GM18499 (cell line): ENCODE measurements around the gene TP53TG5.
"Not testable (repeated sequence)": the region's sequence is repeated elsewhere in the genome, so short reads cannot be mapped to it uniquely, and the experiment has no call there.

Source experiments
- ATAC-seq: cut with Tn5 transposase; IDR thresholded peaks from one replicate; pipeline ENCODE4 v1.9.1; 2021; ENCODE audit warnings: moderate number of reproducible peaks; ENCODE audit not compliant: insufficient read depth, unreplicated experiment

Gene TP53TG5

DNA sequence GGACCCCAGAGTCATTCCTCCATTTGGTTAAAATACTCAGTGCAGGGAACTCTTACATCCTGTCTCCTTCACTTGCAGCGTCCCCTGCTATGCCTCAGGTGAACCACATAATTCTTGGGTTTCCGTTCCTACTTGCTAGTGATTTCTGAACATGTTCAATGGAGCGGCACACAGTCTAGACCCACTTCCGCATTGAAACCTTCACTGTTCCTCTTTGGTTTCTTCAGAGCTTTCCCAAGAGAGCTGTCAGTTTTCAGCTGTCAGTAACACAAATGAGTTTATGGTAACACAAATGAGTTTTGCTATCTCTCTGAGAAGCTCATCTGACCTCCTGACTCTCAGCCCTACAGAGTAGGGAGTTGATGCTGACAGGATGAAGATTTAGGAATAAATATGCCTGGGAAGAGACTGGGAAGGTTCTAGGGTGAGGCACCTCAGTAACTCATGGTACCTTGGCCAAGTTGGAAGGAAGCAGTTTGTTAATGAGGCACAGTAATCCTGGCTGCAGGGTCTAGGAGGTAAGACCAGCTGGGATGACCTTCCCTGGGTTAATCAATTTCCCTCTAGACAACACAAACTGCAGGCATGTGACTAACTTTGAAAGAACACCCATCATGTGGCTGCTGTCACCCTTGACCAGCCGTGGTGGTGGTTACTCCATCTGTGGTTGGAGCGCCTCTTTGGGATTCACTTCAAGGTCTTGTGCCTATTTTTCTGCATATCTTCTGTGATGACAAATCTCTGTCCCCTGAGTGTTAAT, 9.7 kb downstream of the TP53TG5 start:
- ATAC-seq, result peak; percentile 65

DNA sequence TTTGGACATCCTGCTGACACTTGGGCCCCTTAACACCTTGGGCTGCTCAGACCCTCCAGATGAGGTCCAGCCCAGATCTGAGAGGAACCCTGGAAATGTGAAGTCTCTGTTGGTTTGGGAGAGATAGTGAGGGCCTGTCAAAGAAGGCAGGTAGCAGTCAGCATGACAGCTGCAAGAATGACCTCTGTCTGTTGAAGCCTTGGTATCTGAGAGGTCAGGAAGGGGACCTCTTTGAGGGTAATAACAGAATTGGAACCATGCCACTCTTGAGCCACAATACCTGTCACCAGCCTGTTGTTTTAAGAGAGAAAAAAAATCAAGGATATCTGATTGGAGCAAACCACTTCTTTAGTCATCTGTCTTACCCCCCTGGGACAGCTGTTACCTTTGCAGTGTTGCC, 11.0 kb downstream of the TP53TG5 start:
- ATAC-seq, result no peak

DNA sequence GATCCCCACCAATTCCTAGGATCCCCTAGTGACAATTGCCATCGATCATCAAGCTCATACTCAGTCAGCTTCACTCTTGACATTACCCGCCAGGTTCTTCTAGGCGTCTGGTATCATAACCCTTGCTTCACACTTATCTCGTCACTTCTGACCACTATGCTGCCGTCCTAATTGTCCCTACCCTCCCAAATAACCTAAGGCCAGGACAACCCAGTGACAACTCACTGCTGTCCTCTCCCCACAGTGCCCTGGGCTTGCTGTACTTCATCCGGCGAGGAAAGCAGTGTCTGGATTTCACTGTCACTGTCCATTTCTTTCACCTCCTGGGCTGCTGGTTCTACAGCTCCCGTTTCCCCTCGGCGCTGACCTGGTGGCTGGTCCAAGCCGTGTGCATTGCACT, 11.5 kb downstream of the TP53TG5 start:
- no peak for ATAC-seq

DNA sequence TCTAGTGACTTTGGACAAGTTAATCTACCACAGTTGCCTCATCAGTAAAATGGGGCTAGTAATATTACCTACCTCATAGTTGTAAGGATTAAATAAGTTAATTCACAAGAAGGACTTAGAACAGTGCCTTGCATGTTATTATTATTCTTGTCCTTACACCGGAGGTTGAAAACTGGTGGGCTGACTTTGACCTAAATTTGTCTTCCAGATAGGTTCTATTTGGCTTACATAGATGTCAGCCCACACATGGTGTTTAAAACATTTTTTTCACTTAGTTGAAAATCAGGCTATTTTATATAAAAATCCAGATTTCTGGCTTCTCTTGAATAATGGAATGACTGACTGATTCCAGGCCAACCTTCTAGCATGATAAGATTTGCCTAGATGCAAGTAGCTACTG, 11.9 kb downstream of the TP53TG5 start:
- ATAC-seq, result no peak

DNA sequence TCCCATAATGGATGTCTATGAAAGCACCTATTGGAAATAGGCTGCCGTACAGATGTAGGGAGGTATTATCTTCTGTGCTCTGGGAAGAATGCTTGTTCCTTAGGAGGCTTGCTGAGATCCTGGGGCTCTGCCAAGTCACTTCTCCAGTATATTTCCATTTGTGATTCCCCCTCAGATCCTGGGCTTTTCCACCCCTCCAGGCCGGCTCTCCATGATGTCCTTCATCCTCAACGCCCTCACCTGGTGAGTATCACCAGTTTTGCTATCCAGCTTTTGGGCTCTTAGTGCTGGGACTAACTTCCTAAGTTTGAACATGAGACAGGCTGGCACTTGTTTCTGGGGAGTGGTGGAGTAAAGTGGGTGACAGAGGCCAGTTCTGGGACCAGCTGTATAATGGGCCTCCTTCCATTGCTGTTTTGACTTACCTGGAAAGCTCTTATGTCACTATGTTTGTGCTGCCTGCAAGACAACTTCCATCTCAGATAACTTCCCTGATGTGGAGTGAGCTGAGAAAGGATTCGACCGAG, 12.6 kb downstream of the TP53TG5 start:
- no peak for ATAC-seq

DNA sequence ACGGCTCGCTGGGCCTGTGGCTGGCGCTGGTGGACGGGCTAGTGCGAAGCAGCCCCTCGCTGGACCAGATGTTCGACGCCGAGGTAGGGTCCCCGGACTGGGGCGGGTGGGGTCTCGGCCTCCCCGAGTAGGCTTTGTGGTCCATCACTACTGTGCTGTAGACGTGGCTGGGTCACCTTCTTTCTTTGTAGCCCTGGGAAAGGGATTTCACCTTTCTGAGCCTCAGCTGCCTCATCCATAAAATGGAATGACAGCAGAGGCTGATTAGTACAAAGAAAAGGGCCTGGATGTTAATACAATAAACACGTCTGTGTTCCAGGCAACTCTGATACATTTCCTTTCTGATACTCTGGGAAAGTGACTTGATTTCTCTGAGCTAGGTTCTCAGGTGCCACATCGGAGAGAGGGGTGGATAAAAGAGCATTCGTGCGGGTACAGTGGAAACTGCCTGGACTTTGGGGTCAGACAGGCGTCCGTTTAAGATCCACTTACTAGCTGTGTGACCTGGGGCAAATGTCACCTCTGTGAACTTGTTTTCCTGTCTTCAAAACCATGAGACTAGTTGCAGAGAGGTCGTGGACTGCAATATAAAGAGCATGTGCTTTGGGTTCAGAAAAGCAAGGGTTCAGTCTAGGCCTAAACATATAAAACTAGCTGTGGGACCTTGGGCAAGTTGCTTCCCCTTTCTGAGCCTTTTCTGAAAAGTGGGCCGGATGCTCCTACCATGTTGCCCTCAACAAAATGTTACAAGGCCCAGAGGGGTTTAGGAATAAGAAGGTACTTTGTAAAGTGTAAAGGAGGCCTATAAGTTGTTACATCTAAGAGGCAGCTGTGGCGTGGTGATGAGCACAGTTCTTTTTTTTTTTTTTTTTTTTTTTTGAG, 14.3 kb downstream of the TP53TG5 start:
- ATAC-seq, result no peak

DNA sequence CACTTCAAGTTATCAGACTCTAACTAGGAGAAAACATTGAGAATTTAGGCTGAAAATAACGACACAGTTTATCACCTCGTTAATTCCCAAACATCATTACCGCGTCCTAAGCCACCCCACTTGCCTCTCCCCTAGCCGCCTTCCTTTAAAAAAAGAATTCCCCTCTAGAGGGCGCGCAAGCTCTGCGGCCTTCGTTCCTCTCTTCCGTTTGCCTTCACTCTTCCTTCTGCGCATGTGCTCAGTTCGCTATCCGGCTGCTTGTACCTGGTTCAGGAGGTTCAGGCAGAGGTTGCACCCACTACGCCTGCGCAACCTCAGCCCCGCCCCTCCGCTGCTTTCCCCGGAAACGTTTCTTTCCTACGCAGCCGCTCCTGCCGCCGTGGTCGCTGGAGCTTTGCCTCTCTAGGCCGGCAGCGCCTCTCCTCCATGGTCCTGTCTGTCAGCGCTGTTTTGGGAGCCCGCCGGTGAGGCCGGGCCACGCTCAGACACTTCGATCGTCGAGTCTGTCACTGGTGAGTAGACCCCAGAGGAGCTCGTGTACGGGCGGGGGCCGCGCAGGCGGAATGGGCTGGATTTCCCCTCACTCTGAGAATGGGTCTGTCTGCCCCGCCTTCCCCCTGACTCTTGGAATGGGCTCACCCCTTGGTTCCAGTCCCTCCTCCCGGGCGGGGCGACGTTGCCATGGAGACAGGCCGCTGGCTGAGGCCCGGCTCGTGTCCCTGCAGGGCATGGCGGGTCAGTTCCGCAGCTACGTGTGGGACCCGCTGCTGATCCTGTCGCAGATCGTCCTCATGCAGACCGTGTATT, 15.1 kb downstream of the TP53TG5 start, which contains the start of gene SYS1:
Gene SYS1, plus strand, starts transcription at position 353 of the 807 bp plus-strand sequence. Its CDS starts 376 bp downstream, at position 729.
- peak; percentile 84 for ATAC-seq

DNA sequence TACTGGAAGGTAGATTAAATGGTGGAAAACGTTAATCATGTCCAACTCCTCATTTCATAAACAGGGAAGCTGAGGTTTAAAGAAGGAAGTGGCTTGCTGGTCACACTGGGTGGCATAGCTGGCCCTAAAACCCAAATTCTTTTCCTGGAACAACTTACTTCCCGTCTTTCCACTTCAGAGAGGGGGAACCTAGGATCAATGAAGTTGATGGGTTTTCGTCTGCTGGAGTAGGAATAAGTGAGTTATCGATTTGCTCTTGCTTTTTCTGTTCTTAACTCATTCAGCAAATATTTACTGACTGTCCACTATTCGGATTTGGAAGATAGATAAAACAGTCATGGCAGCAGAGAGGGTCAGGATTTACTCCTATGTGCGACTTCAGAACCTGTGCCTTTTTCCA, 16.3 kb downstream of the TP53TG5 start:
- no peak for ATAC-seq

DNA sequence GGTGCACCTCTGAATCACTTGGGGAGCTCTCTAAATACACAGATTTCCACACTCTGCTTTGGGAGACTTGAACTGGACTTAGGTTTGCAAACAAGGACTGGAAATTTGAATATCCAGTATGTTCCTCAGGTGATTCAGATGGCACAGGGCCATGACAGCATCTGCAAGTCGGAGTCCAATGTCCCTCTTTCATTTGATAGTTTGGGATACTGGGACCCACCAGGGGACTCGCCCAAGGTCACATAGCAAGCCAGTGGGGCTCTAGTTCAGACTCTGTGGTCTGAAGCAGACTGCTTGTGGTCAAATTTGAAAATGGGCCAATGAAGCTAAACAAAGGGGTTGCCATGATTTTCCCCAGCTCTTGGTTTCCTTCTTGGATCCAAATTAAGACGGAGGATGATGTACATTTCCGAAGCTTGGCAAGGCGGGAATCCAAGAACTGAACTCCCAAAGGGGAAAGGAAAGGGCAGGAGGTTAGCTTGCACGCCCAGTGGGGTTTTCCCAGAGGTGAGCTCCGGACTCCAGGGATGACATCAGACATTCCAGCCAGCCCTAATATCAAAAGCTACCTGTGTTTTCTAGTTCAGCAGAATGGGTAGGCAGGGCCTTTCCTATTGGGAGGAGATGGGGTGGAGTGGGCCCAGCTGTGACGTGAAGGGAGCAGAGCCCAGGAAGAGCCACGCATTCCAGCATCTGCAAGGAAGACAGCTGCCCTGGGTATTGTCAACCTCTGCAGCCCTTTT, 18.5 kb downstream of the TP53TG5 start:
- ATAC-seq, result no peak

DNA sequence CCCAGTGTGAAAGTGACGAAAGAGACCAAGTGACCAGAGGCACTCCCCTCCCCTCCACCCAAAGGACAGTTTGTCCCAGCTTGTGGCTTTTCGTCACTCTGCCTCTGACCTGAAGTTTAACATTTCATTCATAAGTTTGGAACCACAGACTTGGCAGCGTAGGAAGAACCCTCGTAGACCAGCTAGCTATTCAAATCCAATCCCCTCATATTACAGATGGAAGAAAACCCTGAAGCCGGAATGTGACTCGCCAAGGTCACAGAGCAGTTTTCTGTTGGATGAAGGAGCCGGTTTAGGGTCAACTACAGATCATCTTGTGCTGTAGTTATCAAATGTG, 19.1 kb downstream of the TP53TG5 start:
- ATAC-seq, result no peak

DNA sequence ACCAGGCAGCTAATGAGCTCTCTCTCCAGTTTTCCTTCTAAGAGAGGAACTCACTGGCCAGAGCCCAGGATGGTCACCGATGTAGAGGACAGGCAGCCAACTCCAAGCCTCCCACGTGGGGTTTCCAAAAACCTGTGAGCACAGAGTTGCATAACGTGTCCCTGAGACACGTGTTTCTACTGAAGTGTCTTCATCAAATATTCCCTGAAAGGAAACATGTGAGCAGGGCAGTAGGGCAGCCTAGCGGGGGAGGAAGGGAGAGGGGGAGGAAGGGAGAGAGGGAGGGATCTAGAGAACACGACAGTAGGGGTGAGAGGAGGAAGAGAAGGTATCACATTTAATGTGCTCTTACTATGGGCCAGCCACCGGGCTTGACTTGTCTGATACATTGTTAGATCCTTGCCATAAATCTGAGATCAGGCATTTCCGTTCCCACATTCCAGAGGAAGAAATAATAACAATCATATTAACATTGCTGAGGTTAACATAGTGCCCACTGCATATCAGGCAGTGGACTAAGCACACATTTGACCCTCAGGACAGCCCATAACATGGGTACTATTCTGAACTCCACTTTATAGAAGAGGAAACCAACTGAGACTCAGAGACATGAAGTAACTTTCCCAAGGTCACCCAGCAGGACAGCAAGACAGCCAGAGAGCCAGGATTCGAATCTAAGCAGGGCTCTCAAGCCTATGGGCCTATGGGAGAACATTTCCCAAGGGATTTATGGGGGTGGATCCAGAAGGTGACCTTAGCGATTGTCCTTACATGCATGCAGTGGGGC, 19.6 kb downstream of the TP53TG5 start:
- no peak for ATAC-seq

DNA sequence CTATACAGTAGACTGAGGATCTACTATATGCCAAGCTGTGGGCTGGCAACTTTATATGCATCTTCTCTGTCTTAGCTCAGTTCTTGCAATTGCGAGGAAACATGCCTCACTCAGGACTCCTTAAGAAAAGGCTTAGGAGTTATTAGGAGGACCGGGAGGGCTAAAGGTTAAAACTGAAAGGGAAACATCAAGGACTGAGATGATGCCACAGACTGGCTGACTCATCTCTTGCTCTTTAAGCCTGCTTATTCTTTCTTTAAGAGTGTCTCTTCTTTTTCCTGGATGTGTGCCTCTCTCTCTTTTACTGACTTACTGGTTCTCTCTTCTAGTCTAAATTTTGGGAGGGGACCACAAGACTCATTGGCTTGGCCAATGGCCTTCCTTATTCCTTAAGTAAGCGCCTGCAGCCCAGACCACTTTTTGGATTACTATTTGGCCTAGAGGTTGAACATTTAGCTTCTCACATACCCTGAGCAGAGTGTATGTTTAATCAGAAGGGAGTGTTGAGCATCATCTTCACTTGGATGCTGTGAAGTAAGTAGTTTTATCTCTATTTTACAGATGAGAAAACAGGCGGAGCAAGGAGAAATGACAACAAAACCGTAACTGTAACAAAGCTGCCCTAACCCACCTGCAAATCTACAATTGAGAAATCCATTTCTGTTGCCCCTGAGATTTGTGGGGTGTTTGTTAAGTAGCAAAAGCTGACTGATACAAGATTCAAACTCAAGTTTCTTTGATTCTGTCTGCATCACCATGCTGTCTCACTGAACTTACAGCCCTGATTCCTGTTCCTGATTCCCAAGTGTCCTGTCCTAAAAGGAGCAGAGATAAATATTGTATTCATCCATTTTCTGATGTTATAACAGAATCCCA, 22.7 kb downstream of the TP53TG5 start:
- ATAC-seq, result no peak

DNA sequence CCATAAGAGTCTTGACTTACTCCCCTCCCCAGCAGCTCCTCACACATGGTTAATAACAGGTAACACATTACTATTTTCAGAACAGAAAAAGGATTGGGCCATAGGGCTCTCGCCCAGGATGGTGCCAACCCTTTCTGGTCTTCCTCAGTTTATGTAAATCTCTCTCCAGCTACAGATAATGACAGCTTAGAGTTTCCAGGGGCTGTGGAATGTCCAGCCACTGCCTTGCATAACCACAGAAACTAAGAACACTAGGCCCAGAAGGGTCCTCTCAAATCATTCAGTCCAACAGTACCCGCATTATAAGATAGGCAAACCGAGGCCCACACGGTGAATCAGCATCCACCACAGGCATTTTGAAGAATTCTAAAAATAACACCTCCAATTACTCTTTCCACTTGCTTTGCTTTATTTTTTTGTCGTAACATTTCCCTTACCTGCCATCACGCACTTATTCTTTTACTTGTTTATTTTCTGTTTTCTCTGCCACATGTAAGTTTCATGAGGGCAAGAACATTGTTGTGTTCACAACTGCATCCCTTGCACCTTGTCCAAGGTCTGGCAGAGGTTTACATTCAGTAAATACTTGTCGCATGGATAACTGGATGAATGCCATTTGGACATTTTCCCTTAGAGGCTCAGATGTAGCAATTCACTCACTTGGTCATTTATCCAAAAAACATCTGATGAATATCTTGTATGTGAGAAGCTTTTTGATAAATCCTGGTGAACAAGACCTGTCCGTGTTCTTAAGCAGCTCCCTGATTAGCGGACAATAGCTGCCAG, 23.5 kb downstream of the TP53TG5 start:
- no peak for ATAC-seq

DNA sequence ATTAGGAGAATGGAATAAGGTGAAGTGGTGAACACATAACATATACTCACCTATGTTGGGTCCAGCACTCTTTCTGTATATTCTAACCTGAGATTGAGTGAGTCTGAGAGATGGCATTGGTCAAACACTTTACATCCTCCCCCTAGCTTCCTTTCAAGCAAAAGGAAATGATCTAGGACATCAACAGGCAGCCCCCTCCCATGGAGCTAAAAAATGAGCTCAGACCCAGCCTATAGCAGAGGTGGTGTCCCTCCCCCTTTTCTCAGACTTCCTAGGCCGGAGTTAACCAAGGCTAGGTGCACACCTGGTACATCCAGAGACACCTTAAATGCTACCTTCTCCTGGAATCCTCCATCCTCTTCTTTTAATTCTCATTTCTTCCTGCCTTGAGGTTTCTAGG, 24.4 kb downstream of the TP53TG5 start:
- ATAC-seq, result no peak

DNA sequence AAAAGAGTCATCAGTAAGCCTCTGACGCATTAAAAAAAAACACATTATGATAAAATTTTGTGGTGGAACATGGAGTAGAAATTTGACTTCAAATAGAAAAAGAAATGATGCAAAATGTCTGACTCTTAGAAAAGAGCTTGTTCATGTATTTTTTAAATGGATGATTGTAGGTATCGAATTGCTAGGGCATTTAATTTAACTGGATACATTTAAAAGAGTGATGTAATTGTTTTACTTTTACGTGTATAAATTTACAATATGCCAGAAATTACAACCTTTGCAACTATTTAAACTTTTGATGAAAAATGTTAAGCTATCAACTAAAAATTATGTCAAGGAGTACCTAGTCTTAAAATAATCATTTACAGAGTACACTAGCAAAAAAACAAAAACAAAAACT, 25.4 kb downstream of the TP53TG5 start:
- no peak for ATAC-seq

DNA sequence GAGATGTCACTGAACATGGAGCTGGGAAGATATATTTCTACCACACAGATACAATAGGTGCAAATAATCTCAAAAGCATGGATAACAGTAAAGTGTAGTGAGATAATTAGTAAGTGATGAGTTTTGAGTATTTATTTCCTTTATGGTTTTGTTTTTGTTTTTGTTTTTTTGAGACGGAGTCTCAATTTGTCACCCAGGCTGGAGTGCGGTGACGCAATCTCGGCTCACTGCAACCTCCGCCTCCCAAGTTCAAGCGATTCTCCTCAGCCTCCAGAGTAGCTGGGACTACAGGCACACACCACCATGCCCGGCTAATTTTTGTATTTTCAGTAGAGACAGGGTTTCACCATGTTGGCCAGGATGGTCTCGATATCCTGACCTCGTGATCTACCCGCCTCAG, 27.3 kb downstream of the TP53TG5 start:
- ATAC-seq, result not testable (repeated sequence)

DNA sequence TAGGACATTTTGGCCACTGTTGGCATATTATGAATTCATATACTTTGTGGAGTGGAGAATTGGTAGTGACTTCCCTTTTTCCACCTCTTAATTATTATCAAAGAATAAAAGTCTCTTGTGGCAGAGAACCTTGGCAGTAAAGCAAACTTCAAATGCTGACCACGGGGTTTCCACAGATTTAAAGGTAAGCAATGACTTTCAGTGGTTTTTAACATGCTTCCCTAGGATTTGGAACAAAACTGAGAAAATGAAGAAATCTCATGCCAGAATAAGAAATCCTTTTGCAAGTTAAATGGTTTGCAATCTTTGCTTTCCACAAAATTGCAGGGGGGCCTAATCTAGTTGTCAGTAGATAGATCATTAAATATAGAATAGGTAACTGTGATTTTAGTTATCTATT, 27.9 kb downstream of the TP53TG5 start:
- no peak for ATAC-seq
